Fibroblast of pulmonary artery (primary cell): ENCODE results near the gene RDX.

ENCODE experiments used
- DNase-seq: peaks from one replicate; pipeline ENCODE4 v3.0.0-alpha.2; 2010; ENCODE audit warnings: low read depth
- H3K4me3 ChIP-seq: replicated peaks from 2 replicates; pipeline ENCODE4 v1.5.1; 2011; ENCODE audit warnings: low read depth, mild to moderate bottlenecking, control low read depth, low read length, moderate library complexity
- CTCF ChIP-seq: IDR thresholded peaks from 2 replicates; pipeline ENCODE4 v1.5.1; 2011; ENCODE audit warnings: mild to moderate bottlenecking, control low read depth, low read length, inconsistent platforms; ENCODE audit errors: missing control alignments

RDX gene

GRCh38 chr11:110250168-110250567 is 46.2 kb downstream of the RDX start:
- no peak for TF ChIP-seq CTCF
- no peak for DNase-seq

GRCh38 chr11:110249766-110250165 is 46.6 kb downstream of the RDX start:
- H3K4me3 ChIP-seq, result no peak overlapping the region
- no peak for TF ChIP-seq CTCF
- DNase-seq, result no peak

More at GRCh38 chr11:110250168-110250567, 46.2 kb downstream of the RDX start:
- H3K4me3 ChIP-seq, result no peak overlapping the region

GRCh38 chr11:110249066-110249465 is 47.3 kb downstream of the RDX start:
- peak; percentile 38 for TF ChIP-seq CTCF
- DNase-seq, result peak; percentile 26
- H3K4me3 ChIP-seq, result no peak overlapping the region

GRCh38 chr11:110243791-110244190 is 52.6 kb downstream of the RDX start:
- no peak overlapping the region for H3K4me3 ChIP-seq
- TF ChIP-seq CTCF, result no peak
- no peak for DNase-seq

- DNase-seq, result no peak
- no peak overlapping the region for H3K4me3 ChIP-seq
- TF ChIP-seq CTCF, result no peak
These were observed 53.7 kb downstream of the RDX start for GRCh38 chr11:110242746-110243145.

GRCh38 chr11:110242188-110242587 is 54.2 kb downstream of the RDX start:
- DNase-seq, result no peak
- no peak overlapping the region for H3K4me3 ChIP-seq
- no peak for TF ChIP-seq CTCF

- DNase-seq, result no peak
- no peak for TF ChIP-seq CTCF
- H3K4me3 ChIP-seq, result no peak overlapping the region
These were observed 60.4 kb downstream of the RDX start for GRCh38 chr11:110235966-110236365.
